Gastroesophageal sphincter (tissue), 4 donors: ENCODE results near the gene CDC42BPB. TPM values are rescaled to one million over a fixed set of nuclear protein-coding genes. Genes with fewer than 3 reads are reported as not detected.
A peak's percentile ranks its signal among the peaks of the same experiment; 100 is the strongest.

Experiments
- ATAC-seq: fragments of 150-250 bp; one replicate; pipeline ENCODE4 v1.9.1; 2016; ENCODE audit warnings: mild to moderate bottlenecking, moderate library complexity
- H3K27ac ChIP-seq, 4 donors: fragments of 200-600 bp; sonication (generic) in 3 of 4; 1 replicate in 3 of 4; 2 replicates in 1 of 4; pipeline ENCODE4 v1.5.1; 2016 to 2019
- H3K27me3 ChIP-seq: fragments of 200-600 bp; sonication (generic); one replicate; pipeline ENCODE4 v1.5.1; 2019
- H3K36me3 ChIP-seq, 2 donors: fragments of 200-600 bp; sonication (generic); one replicate each; pipeline ENCODE4 v1.5.1; 2019; ENCODE audit warnings: control low read depth in 1 of 2
- H3K4me1 ChIP-seq, 3 donors: fragments of 200-600 bp; sonication (generic); 1 replicate in 2 of 3; 2 replicates in 1 of 3; pipeline ENCODE4 v1.5.1; 2016 to 2019; ENCODE audit warnings: control low read depth in 2 of 3
- H3K4me3 ChIP-seq, 2 donors: fragments of 200-600 bp; sonication (generic); one replicate each; pipeline ENCODE4 v1.5.1; 2019; ENCODE audit warnings: mild to moderate bottlenecking in 1 of 2, moderate library complexity in 1 of 2
- H3K9me3 ChIP-seq, 3 donors: fragments of 200-600 bp; sonication (generic); one replicate each; pipeline ENCODE4 v1.5.1; 2017 to 2019; ENCODE audit warnings: control low read depth in 2 of 3
- CTCF ChIP-seq, 4 experiments: fragments of 200-600 bp in 2 of 4; fragments of 450-650 bp in 2 of 4; sonication (generic) in 1 of 4; IDR thresholded peaks; one replicate each; pipeline ENCODE4 v1.5.1; 2017 to 2019; ENCODE audit warnings: antibody characterized with exemption in 4 of 4, mild to moderate bottlenecking in 2 of 4, moderate library complexity in 2 of 4
- EP300 ChIP-seq: sonication (generic); formaldehyde crosslinking; IDR thresholded peaks from one replicate; pipeline ENCODE4 v1.6.1; 2017; ENCODE audit warnings: antibody characterized with exemption, mild to moderate bottlenecking
- POLR2A ChIP-seq, 2 donors: fragments of 450-650 bp; IDR thresholded peaks; one replicate each; pipeline ENCODE4 v1.6.1; 2017; ENCODE audit warnings: antibody characterized with exemption in 2 of 2, mild to moderate bottlenecking in 2 of 2, moderate library complexity in 1 of 2
- POLR2AphosphoS5 ChIP-seq: sonication (generic); formaldehyde crosslinking; IDR thresholded peaks from one replicate; pipeline ENCODE4 v1.6.1; 2017; ENCODE audit warnings: antibody characterized with exemption
- WGBS, 2 donors: methylation state at CpG; one replicate each; pipeline ENCODE4 v1.1.5; 2018; ENCODE audit warnings: low coverage in 1 of 2; 5-methylcytosine and 5-hydroxymethylcytosine counted together
- total RNA-seq, 4 donors: library from RNA; depleted of rRNA; stranded (reverse); fragments of >200 nt; gene quantifications; one replicate each; pipeline ENCODE4 v1.1.0, GENCODE V29; 2016

CDC42BPB gene
- total RNA-seq: 100 to 1,000 TPM in 1 of 4 donors, 10 to 100 TPM in 3; 86.7 to 151 (median 97.3) TPM

- Histone ChIP-seq H3K9me3 (no peaks in the 10 kb centered on the region), H3K4me3 (peak within 1 kb of the TSS; percentile 67 to 78), H3K27ac (peak within 1 kb of the TSS; percentile 54 to 99 (median 92)), H3K27me3 (no peaks in the 10 kb centered on the region), H3K36me3 (no peaks in the 10 kb centered on the region), H3K4me1 (peaks cover 0 to 61% (median 31%) of the 10 kb centered on the region in 3 donors)
- TF ChIP-seq CTCF (IDR thresholded peaks at IDR 0.05): peak in 1 of 4 experiments; percentile 10
- no peak for TF ChIP-seq EP300
- TF ChIP-seq POLR2AphosphoS5: peak; percentile 38
- TF ChIP-seq POLR2A (IDR thresholded peaks at IDR 0.05): peak in 1 of 2 donors; percentile 39
- no CpG with 5 or more reads among the region's 113 CpGs for WGBS, 2 donors
- peak; percentile 98 for ATAC-seq
Observed at GRCh38 chr14:103057372-103058163, at the start of gene CDC42BPB. Gene CDC42BPB, minus strand, starts transcription at chr14:103057549. Its CDS starts 376 bp downstream, at chr14:103057173.

- no peak for ATAC-seq
- 49 to 66% methylated on average over 4 to 6 of the region's 9 CpGs for WGBS, 2 donors
Observed at GRCh38 chr14:103105580-103106150, 48.3 kb upstream of the CDC42BPB start.

GRCh38 chr14:103104654-103105452 lies 47.5 kb upstream of the CDC42BPB start:
- H3K36me3 ChIP-seq: no peaks in the 10 kb centered on the region
- TF ChIP-seq POLR2AphosphoS5: no peak
- no peak for TF ChIP-seq POLR2A (IDR thresholded peaks at IDR 0.05)
- no peak for TF ChIP-seq EP300
- peak in 3 of 4 experiments; percentile 97 to 99 (median 98) for TF ChIP-seq CTCF (IDR thresholded peaks at IDR 0.05)
- WGBS, 2 donors: 15 to 32% methylated on average over 5 to 6 of the region's 59 CpGs
- ATAC-seq: peak; percentile 61
- no peak overlapping the region for H3K27ac ChIP-seq
- no peaks in the 10 kb centered on the region for H3K9me3 ChIP-seq
- H3K27me3 ChIP-seq: peaks cover 86% of the 10 kb centered on the region
- H3K4me1 ChIP-seq: peaks cover 0 to 42% (median 33%) of the 10 kb centered on the region in 3 donors
- no peak overlapping the region for H3K4me3 ChIP-seq

More at GRCh38 chr14:103105580-103106150, 48.3 kb upstream of the CDC42BPB start:
- Histone ChIP-seq H3K27ac (no peak overlapping the region), H3K36me3 (no peaks in the 10 kb centered on the region), H3K4me3 (no peak overlapping the region), H3K9me3 (no peaks in the 10 kb centered on the region), H3K4me1 (peaks cover 0 to 50% (median 41%) of the 10 kb centered on the region in 3 donors), H3K27me3 (peaks cover 78% of the 10 kb centered on the region)
- no peak for TF ChIP-seq CTCF (IDR thresholded peaks at IDR 0.05)
- TF ChIP-seq EP300: no peak
- TF ChIP-seq POLR2A (IDR thresholded peaks at IDR 0.05): no peak
- no peak for TF ChIP-seq POLR2AphosphoS5

GRCh38 chr14:103104389-103104653 lies 47.0 kb upstream of the CDC42BPB start:
- Histone ChIP-seq H3K27me3 (peaks cover 92% of the 10 kb centered on the region), H3K4me3 (no peak overlapping the region), H3K36me3 (no peaks in the 10 kb centered on the region), H3K9me3 (no peaks in the 10 kb centered on the region), H3K27ac (no peak overlapping the region), H3K4me1 (peaks cover 0 to 39% (median 30%) of the 10 kb centered on the region in 3 donors)
- ATAC-seq: no peak
- TF ChIP-seq CTCF (IDR thresholded peaks at IDR 0.05): no peak
- no peak for TF ChIP-seq POLR2A (IDR thresholded peaks at IDR 0.05)
- no peak for TF ChIP-seq EP300
- TF ChIP-seq POLR2AphosphoS5: no peak
- no CpG with 5 or more reads among the region's 20 CpGs for WGBS, 2 donors
